T47D (cell line): ENCODE data around the gene MKRN3.

Experiments used
- DNase-seq, 2 experiments: peaks; one replicate each; pipeline versions ENCODE4 v3.0.0 to v3.0.0-alpha.2; 2011 to 2012; ENCODE audit warnings: low read depth in 1 of 2, low spot score in 1 of 2
- JUND ChIP-seq: IDR thresholded peaks from 2 replicates; pipeline ENCODE4 v1.6.1; 2012; ENCODE audit warnings: low read depth
- in situ Hi-C: cut with HindIII; loops from 2 replicates; pipeline ENCODE4 v1.10.0; 2016; ENCODE audit warnings: low sequenced_read_pairs, low pct_unique_long_range_greater_than_20kb

Gene MKRN3

GRCh38 chr15:23599053-23599452 is 33.6 kb downstream of the MKRN3 start:
- in situ Hi-C loops = no loop called here
- no peak for DNase-seq

GRCh38 chr15:23602124-23602523 is 36.6 kb downstream of the MKRN3 start:
- TF ChIP-seq JUND = no peak
- in situ Hi-C loops = no loop called here
- no peak for DNase-seq

More at GRCh38 chr15:23599053-23599452, 33.6 kb downstream of the MKRN3 start:
- TF ChIP-seq JUND = no peak

- no peak for DNase-seq
- TF ChIP-seq JUND = no peak
- in situ Hi-C loops = no loop called here
These were observed 40.8 kb downstream of the MKRN3 start for GRCh38 chr15:23606226-23606625.

GRCh38 chr15:23616536-23616935 is 51.1 kb downstream of the MKRN3 start:
- in situ Hi-C loops = no loop called here
- no peak for DNase-seq
- no peak for TF ChIP-seq JUND
